K562 (cell line): ENCODE measurements around the gene PRDM2. TPM values are rescaled to one million over a fixed set of nuclear protein-coding genes. Genes with fewer than 3 reads are reported as not detected.
A peak's percentile ranks its signal among the peaks of the same experiment; 100 is the strongest.

Experiments used
- ATAC-seq: fragments of 200-7000 bp; cut with Tn5 transposase; 3 replicates; pipeline ENCODE4 v1.9.1; 2020; ENCODE audit warnings: moderate library complexity
- BruUV-seq: library from RNA; stranded (reverse); fragments of 400-500 nt; replicated peaks from 2 replicates; lab custom pipeline; 2021; lab: Mats Ljungman, UMichigan
- CTCF ChIA-PET: fragments of 300-600 bp; formaldehyde crosslinking; extraction: SDS; loops from one replicate; lab custom pipeline; 2021; ENCODE audit warnings: low intra/inter-chr PET ratio; lab: Yijun Ruan, JAX
- POLR2A ChIA-PET: fragments of 300-600, 350-650 bp; sonication (Branson Sonifier 250); formaldehyde crosslinking; extraction: SDS; loops from one replicate; lab custom pipeline; 2021; ENCODE audit warnings: antibody characterized with exemption, inconsistent platforms; lab: Yijun Ruan, JAX
- DNase-seq, 4 experiments: peaks; one replicate each; pipeline versions ENCODE4 v3.0.0 to v3.0.0-alpha.2; 2011 to 2018; ENCODE audit warnings: low spot score in 3 of 4, mixed read lengths in 3 of 4; ENCODE audit errors: extremely low read depth in 1 of 4
- FAIRE-seq: peaks from 2 replicates; lab custom pipeline; 2011; peaks lifted over from hg19 to GRCh38; lab: Jason Lieb, UNC
- H2AFZ ChIP-seq: 2 replicates; pipeline ENCODE4 v1.6.0; 2011; ENCODE audit warnings: low read depth, low read length, control low read depth, inconsistent platforms
- H3K27ac ChIP-seq: fragments of 200-600 bp; 3 replicates; pipeline ENCODE4 v1.8.0; 2011; ENCODE audit warnings: low read depth, mild to moderate bottlenecking, control low read depth, inconsistent platforms, low read length, moderate library complexity, mixed read lengths; ENCODE audit errors: extremely low read depth
- H3K27me3 ChIP-seq, 2 experiments: fragments of 300-600 bp in 1 of 2; 2 replicates in 1 of 2; 3 replicates in 1 of 2; pipeline versions ENCODE4 v1.6.0 to v1.8.0; 2011; ENCODE audit warnings: inconsistent platforms in 2 of 2, low read length in 2 of 2, mild to moderate bottlenecking in 1 of 2, mixed read lengths in 1 of 2, moderate library complexity in 1 of 2; ENCODE audit not compliant: control insufficient read depth in 2 of 2, insufficient read depth in 2 of 2
- H3K36me3 ChIP-seq: fragments of 300-600 bp; 3 replicates; pipeline ENCODE4 v1.8.0; 2011; ENCODE audit warnings: mild to moderate bottlenecking, low read length, inconsistent platforms; ENCODE audit not compliant: control insufficient read depth, insufficient read depth
- H3K4me1 ChIP-seq, 2 experiments: fragments of 200-600 bp in 1 of 2; replicated peaks in 1 of 2; 2 replicates in 1 of 2; 3 replicates in 1 of 2; pipeline versions ENCODE4 v1.5.1 to v1.8.0; 2011; ENCODE audit warnings: inconsistent platforms in 2 of 2, low read length in 2 of 2, mild to moderate bottlenecking in 1 of 2, mixed read lengths in 1 of 2, moderate library complexity in 1 of 2; ENCODE audit not compliant: control insufficient read depth in 2 of 2, insufficient read depth in 2 of 2
- H3K4me2 ChIP-seq: 2 replicates; pipeline ENCODE4 v1.6.1; 2011; ENCODE audit warnings: low read length, control low read depth, inconsistent platforms, mixed read lengths; ENCODE audit not compliant: insufficient read depth
- H3K4me3 ChIP-seq: fragments of 200-600 bp; sonication (generic), shearing (Covaris generic); 2 replicates; pipeline ENCODE4 v1.5.1; 2016; ENCODE audit warnings: control low read depth, inconsistent platforms
- H3K79me2 ChIP-seq: fragments of 200-600 bp; 3 replicates; pipeline ENCODE4 v1.8.0; 2011; ENCODE audit warnings: low read length, inconsistent platforms; ENCODE audit not compliant: control insufficient read depth, insufficient read depth
- H3K9ac ChIP-seq, 2 experiments: 2 replicates each; pipeline versions ENCODE4 v1.6.0 to v1.6.1; 2011; ENCODE audit warnings: low read depth in 2 of 2, low read length in 2 of 2, control low read depth in 1 of 2, inconsistent platforms in 1 of 2, mild to moderate bottlenecking in 1 of 2, mixed read lengths in 1 of 2; ENCODE audit not compliant: insufficient read depth in 1 of 2
- H3K9me1 ChIP-seq: one replicate; pipeline ENCODE4 v1.6.0; 2011; ENCODE audit warnings: inconsistent platforms, mild to moderate bottlenecking, low read length, moderate library complexity; ENCODE audit not compliant: control insufficient read depth, insufficient read depth
- H3K9me3 ChIP-seq: replicated peaks from 2 replicates; pipeline ENCODE4 v1.5.1; 2011; ENCODE audit warnings: low read depth, low read length, inconsistent platforms; ENCODE audit not compliant: control insufficient read depth, insufficient read depth
- H4K20me1 ChIP-seq: replicated peaks from 2 replicates; pipeline ENCODE4 v1.6.1; 2011; ENCODE audit warnings: low read length, inconsistent platforms, mixed read lengths; ENCODE audit not compliant: control insufficient read depth, insufficient read depth
- ARID4B ChIP-seq: sonication (generic); formaldehyde crosslinking; IDR thresholded peaks from 2 replicates; pipeline ENCODE4 v1.8.0; 2022; ENCODE audit warnings: mild to moderate bottlenecking, missing genetic modification reagents
- BMI1 ChIP-seq: fragments of 150-350 bp; IDR thresholded peaks from 2 replicates; pipeline ENCODE4 v1.6.1; 2014; ENCODE audit warnings: low read length
- CBFA2T2 ChIP-seq: fragments of 450-650 bp; conservative IDR thresholded peaks from 2 replicates; pipeline ENCODE4 v1.6.1; 2017; ENCODE audit warnings: mild to moderate bottlenecking
- CBFA2T3 ChIP-seq: fragments of 450-650 bp; IDR thresholded peaks from 2 replicates; pipeline ENCODE4 v1.6.1; 2017
- CCAR2 ChIP-seq: fragments of 200-400 bp; formaldehyde crosslinking; IDR thresholded peaks from 2 replicates; pipeline ENCODE4 v1.6.1; 2017; ENCODE audit warnings: mild to moderate bottlenecking, low read depth, low read length
- DPF2 ChIP-seq: fragments of 450-650 bp; IDR thresholded peaks from 2 replicates; pipeline ENCODE4 v1.6.1; 2016
- EP300 ChIP-seq: IDR thresholded peaks from 2 replicates; pipeline ENCODE4 v1.6.1; 2012; ENCODE audit warnings: low read length, improper control_type of control experiment
- KLF16 ChIP-seq: IDR thresholded peaks from 2 replicates; pipeline ENCODE4 v1.6.1; 2016; ENCODE audit warnings: antibody characterized with exemption
- NFIC ChIP-seq: fragments of 450-650 bp; IDR thresholded peaks from 2 replicates; pipeline ENCODE4 v1.6.1; 2017; ENCODE audit warnings: mild to moderate bottlenecking, inconsistent platforms
- NFYB ChIP-seq: IDR thresholded peaks from 2 replicates; pipeline ENCODE4 v1.6.1; 2011; ENCODE audit warnings: mild to moderate bottlenecking, moderate library complexity; ENCODE audit not compliant: insufficient read length; ENCODE audit errors: extremely low read depth
- POLR2AphosphoS5 ChIP-seq: IDR thresholded peaks from 2 replicates; pipeline ENCODE4 v1.6.1; 2011; ENCODE audit warnings: mild to moderate bottlenecking, low read depth, low read length, moderate library complexity; ENCODE audit not compliant: control insufficient read depth, insufficient read depth
- TEAD4 ChIP-seq, 2 experiments: sonication (generic) in 1 of 2; formaldehyde crosslinking in 1 of 2; IDR thresholded peaks; 2 replicates each; pipeline versions ENCODE4 v1.6.1 to v1.8.0; 2012 to 2022; ENCODE audit warnings: borderline replicate concordance in 1 of 2, inconsistent platforms in 1 of 2, low read length in 1 of 2, mild to moderate bottlenecking in 1 of 2, missing genetic modification reagents in 1 of 2
- ZFP30 ChIP-seq: fragments of 250-450 bp; sonication (Bioruptor Pico); IDR thresholded peaks from 2 replicates; pipeline ENCODE4 v1.8.0; 2022; ENCODE audit warnings: moderate library complexity, mild to moderate bottlenecking, inconsistent platforms, borderline replicate concordance
- WGBS: fragments of 100-300 bp; shearing (Covaris generic); methylation state at CpG from one replicate; pipeline ENCODE4 v1.1.6; 2016; ENCODE audit warnings: low coverage, mixed read lengths; ENCODE audit not compliant: insufficient coverage; ENCODE audit errors: missing lambda C conversion rate; 5-methylcytosine and 5-hydroxymethylcytosine counted together
- in situ Hi-C: fragments of 300-500 bp; cut with MboI; formaldehyde crosslinking; loops from 4 replicates; pipeline ENCODE4 v1.15.0; 2018; ENCODE audit warnings: inconsistent platforms, mixed read lengths
- intact Hi-C: fragments of 100-400 bp; cut with micrococcal nuclease; formaldehyde crosslinking; loops from 2 replicates; pipeline ENCODE4 v1.14.2; 2022
- polyA plus RNA-seq, 8 experiments: library from polyadenylated mRNA; depleted of rRNA in 4 of 8; stranded (reverse) in 5 of 8; unstranded in 3 of 8; fragments of >200 nt; fragmentation: Nextera tagmentation in 2 of 8; fragmentation: Illumina TruSeq in 1 of 8; extraction: Ambion mirVana in 2 of 8; extraction: Trizol in 1 of 8; gene quantifications; 2 replicates each; pipeline versions ENCODE4 v1.2.1 to v1.2.3, GENCODE V29; 2011 to 2014; ENCODE audit warnings: inconsistent platforms in 1 of 8, missing spikeins in 1 of 8
- total RNA-seq, 7 experiments: library from RNA; depleted of rRNA in 6 of 7; stranded (reverse); fragments of >200 nt in 6 of 7; fragmentation: Illumina TruSeq in 2 of 7; extraction: Trizol in 2 of 7; gene quantifications; 2 replicates each; pipeline versions ENCODE4 v1.2.1 to v1.2.3, GENCODE V29; 2011 to 2021; ENCODE audit warnings: low replicate concordance in 1 of 7
- TF ChIP-seq, protein P1 (sequence below): fragments of 450-650 bp; formaldehyde crosslinking; IDR thresholded peaks from 2 replicates; pipeline ENCODE4 v1.4.0; 2020; ENCODE audit warnings: mild to moderate bottlenecking, moderate library complexity
- TF ChIP-seq, protein P2 (sequence below): fragments of 250-450 bp; sonication (Bioruptor Pico); IDR thresholded peaks from 2 replicates; pipeline ENCODE4 v1.8.0; 2021; ENCODE audit warnings: mild to moderate bottlenecking, moderate library complexity

Gene PRDM2
- total and polyA plus RNA-seq, 9 of the 15 experiments (the other 6 are each of a cell fraction or from before 2014, with no cell fraction given): 5.4 to 27.6 (median 12.5) TPM

- ChIA-PET CTCF (no interaction called here), POLR2A (no interaction called here)
- Histone ChIP-seq H3K9me3 (no peaks in the 10 kb centered on the region), H3K36me3 (no peaks in the 10 kb centered on the region), H3K4me3 (no peak overlapping the region), H3K4me2 (no peak overlapping the region; the same call in 1 of the 2 replicates), H3K79me2 (no peaks in the 10 kb centered on the region), H3K9ac (no peak overlapping the region), H3K9me1 (no peaks in the 10 kb centered on the region), H3K27ac (no peak overlapping the region), H3K27me3 (peaks cover 4 to 30% of the 10 kb centered on the region in 2 experiments; a peak in 3 of 5 replicates), H4K20me1 (peaks cover 5% of the 10 kb centered on the region; the same call in 1 of the 2 replicates), H3K4me1 (peaks cover 4 to 8% of the 10 kb centered on the region in 2 experiments; a peak in 3 of 5 replicates), H2AFZ (no peak overlapping the region)
- FAIRE-seq (peak; percentile 71), DNase-seq (peak; percentile 41 to 55 (median 53)), ATAC-seq (peak; percentile 42; the same call in 2 of the 3 replicates)
- 2% methylated on average over 7 of the region's 7 CpGs for WGBS
- intact Hi-C loops: no loop called here
- in situ Hi-C loops: no loop called here
- BruUV-seq: no TSS peak
- TF ChIP-seq CBFA2T2 (peak; percentile 73), BMI1 (no peak), ZFP30 (CRISPR knock-in tag) (no peak), POLR2AphosphoS5 (peak; percentile 52; the same call in 1 of the 2 replicates), NFIC (0 out of 2 replicates have a peak, but pooled peaks have one; percentile 6), EP300 (0 out of 2 replicates have a peak, but pooled peaks have one; percentile 10), CCAR2 (no peak), KLF16 (0 out of 2 replicates have a peak, but pooled peaks have one; percentile 17), TEAD4 (IDR thresholded peaks at IDR 0.05; ENCODE audit: low read length) (peak; percentile 80), TEAD4 (CRISPR knock-in tag; IDR thresholded peaks at IDR 0.05; ENCODE audit: borderline replicate concordance) (no peak), ARID4B (CRISPR knock-in tag) (no peak), CBFA2T3 (peak; percentile 81), NFYB (no peak), DPF2 (peak; percentile 46; the same call in 1 of the 2 replicates)
- TF ChIP-seq, protein P1, sequence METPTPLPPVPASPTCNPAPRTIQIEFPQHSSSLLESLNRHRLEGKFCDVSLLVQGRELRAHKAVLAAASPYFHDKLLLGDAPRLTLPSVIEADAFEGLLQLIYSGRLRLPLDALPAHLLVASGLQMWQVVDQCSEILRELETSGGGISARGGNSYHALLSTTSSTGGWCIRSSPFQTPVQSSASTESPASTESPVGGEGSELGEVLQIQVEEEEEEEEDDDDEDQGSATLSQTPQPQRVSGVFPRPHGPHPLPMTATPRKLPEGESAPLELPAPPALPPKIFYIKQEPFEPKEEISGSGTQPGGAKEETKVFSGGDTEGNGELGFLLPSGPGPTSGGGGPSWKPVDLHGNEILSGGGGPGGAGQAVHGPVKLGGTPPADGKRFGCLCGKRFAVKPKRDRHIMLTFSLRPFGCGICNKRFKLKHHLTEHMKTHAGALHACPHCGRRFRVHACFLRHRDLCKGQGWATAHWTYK: no peak
- TF ChIP-seq, protein P2, sequence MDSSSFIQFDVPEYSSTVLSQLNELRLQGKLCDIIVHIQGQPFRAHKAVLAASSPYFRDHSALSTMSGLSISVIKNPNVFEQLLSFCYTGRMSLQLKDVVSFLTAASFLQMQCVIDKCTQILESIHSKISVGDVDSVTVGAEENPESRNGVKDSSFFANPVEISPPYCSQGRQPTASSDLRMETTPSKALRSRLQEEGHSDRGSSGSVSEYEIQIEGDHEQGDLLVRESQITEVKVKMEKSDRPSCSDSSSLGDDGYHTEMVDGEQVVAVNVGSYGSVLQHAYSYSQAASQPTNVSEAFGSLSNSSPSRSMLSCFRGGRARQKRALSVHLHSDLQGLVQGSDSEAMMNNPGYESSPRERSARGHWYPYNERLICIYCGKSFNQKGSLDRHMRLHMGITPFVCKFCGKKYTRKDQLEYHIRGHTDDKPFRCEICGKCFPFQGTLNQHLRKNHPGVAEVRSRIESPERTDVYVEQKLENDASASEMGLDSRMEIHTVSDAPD: no peak
These were observed 169.3 kb downstream of the PRDM2 start for GRCh38 chr1:13869172-13869797.
